H1 (cell line): Measurements from ENCODE around the gene IFT25. TPM values are rescaled to one million over a fixed set of nuclear protein-coding genes. Genes with fewer than 3 reads are reported as not detected.

ENCODE experiments used
- CTCF ChIA-PET: fragments of 300-600 bp; sonication (Branson Sonifier 250); formaldehyde crosslinking; loops from one replicate; lab custom pipeline; 2021; ENCODE audit not compliant: partially characterized antibody; lab: Charles Lee
- POLR2A ChIA-PET: fragments of 300-600 bp; sonication (Branson Sonifier 250); formaldehyde crosslinking; loops from one replicate; lab custom pipeline; 2021; ENCODE audit warnings: inconsistent platforms; ENCODE audit not compliant: partially characterized antibody; lab: Charles Lee
- DNase-seq, 2 experiments: peaks; one replicate each; pipeline versions ENCODE4 v3.0.0 to v3.0.0-alpha.2; 2010 to 2022; ENCODE audit warnings: low spot score in 2 of 2, low read depth in 1 of 2, mixed read lengths in 1 of 2
- FAIRE-seq: peaks from 2 replicates; lab custom pipeline; 2011; peaks lifted over from hg19 to GRCh38; lab: Jason Lieb, UNC
- H2AFZ ChIP-seq: 2 replicates; pipeline ENCODE4 v1.8.1; 2012; ENCODE audit warnings: low read length, inconsistent platforms
- H2AK5ac ChIP-seq: 2 replicates; pipeline ENCODE4 v1.6.1; 2013; ENCODE audit warnings: low read depth, low read length
- H2BK120ac ChIP-seq: replicated peaks from 2 replicates; pipeline ENCODE3; 2013; ENCODE audit warnings: low read depth, low read length, inconsistent platforms
- H2BK12ac ChIP-seq: 2 replicates; pipeline ENCODE4 v1.6.1; 2013; ENCODE audit warnings: low read depth, low read length
- H2BK15ac ChIP-seq: 2 replicates; pipeline ENCODE4 v1.6.1; 2013; ENCODE audit warnings: low read length
- H2BK20ac ChIP-seq: 2 replicates; pipeline ENCODE4 v1.6.1; 2013; ENCODE audit warnings: low read length
- H2BK5ac ChIP-seq: 2 replicates; pipeline ENCODE4 v1.6.1; 2013; ENCODE audit warnings: low read depth, low read length
- H3K14ac ChIP-seq: 2 replicates; pipeline ENCODE4 v1.6.1; 2013; ENCODE audit warnings: inconsistent platforms; ENCODE audit not compliant: insufficient read length
- H3K18ac ChIP-seq: 2 replicates; pipeline ENCODE4 v1.6.1; 2013; ENCODE audit warnings: low read length; ENCODE audit errors: extremely low read depth
- H3K23ac ChIP-seq: 2 replicates; pipeline ENCODE4 v1.6.1; 2013; ENCODE audit warnings: inconsistent platforms; ENCODE audit not compliant: insufficient read length
- H3K23me2 ChIP-seq: 2 replicates; pipeline ENCODE4 v1.6.1; 2013; ENCODE audit warnings: low read depth, low read length
- H3K27ac ChIP-seq: 2 replicates; pipeline ENCODE4 v1.6.1; 2011; ENCODE audit warnings: low read depth, low read length, inconsistent platforms
- H3K27me3 ChIP-seq, 4 experiments: replicated peaks in 1 of 4; 1 replicate in 1 of 4; 2 replicates in 3 of 4; pipeline versions ENCODE4 v1.6.1 to v1.8.1; 2011 to 2013; ENCODE audit warnings: low read length in 3 of 4, mild to moderate bottlenecking in 3 of 4, inconsistent platforms in 2 of 4, mixed read lengths in 2 of 4, moderate library complexity in 1 of 4; ENCODE audit not compliant: control insufficient read depth in 3 of 4, insufficient read depth in 3 of 4; ENCODE audit errors: extremely low read depth in 1 of 4
- H3K36me3 ChIP-seq, 4 experiments: 2 replicates each; pipeline versions ENCODE4 v1.6.1 to v1.8.1; 2011 to 2013; ENCODE audit warnings: mild to moderate bottlenecking in 4 of 4, low read length in 3 of 4, moderate library complexity in 2 of 4, control low read depth in 1 of 4, inconsistent platforms in 1 of 4; ENCODE audit not compliant: insufficient read depth in 4 of 4, control insufficient read depth in 2 of 4
- H3K4ac ChIP-seq: replicated peaks from 2 replicates; pipeline ENCODE3; 2013; ENCODE audit warnings: low read length, low read depth, mixed read lengths, inconsistent platforms; ENCODE audit not compliant: insufficient read length
- H3K4me1 ChIP-seq, 4 experiments: replicated peaks in 1 of 4; 1 replicate in 1 of 4; 2 replicates in 3 of 4; pipeline versions ENCODE4 v1.6.1 to v1.8.1; 2011 to 2013; ENCODE audit warnings: low read length in 3 of 4, inconsistent platforms in 2 of 4, mixed read lengths in 1 of 4; ENCODE audit not compliant: insufficient read depth in 4 of 4, control insufficient read depth in 3 of 4
- H3K4me2 ChIP-seq, 2 experiments: 2 replicates each; pipeline versions ENCODE4 v1.6.1 to v1.8.1; 2011 to 2013; ENCODE audit warnings: low read depth in 2 of 2, low read length in 2 of 2, control low read depth in 1 of 2, inconsistent platforms in 1 of 2, mild to moderate bottlenecking in 1 of 2; ENCODE audit not compliant: insufficient read depth in 1 of 2
- H3K4me3 ChIP-seq, 4 experiments: fragments of 200-600, 300-600 bp in 1 of 4; sonication (generic), shearing (Covaris generic), sonication (Bioruptor Twin) in 1 of 4; 2 replicates each; pipeline versions ENCODE4 v1.5.1 to v1.8.1; 2011 to 2016; ENCODE audit warnings: low read length in 4 of 4, low read depth in 3 of 4, control low read depth in 2 of 4, inconsistent platforms in 2 of 4, mild to moderate bottlenecking in 2 of 4, mixed read lengths in 1 of 4, moderate library complexity in 1 of 4; ENCODE audit not compliant: insufficient read depth in 2 of 4; ENCODE audit errors: extremely low read depth in 1 of 4
- H3K56ac ChIP-seq: replicated peaks from 2 replicates; pipeline ENCODE3; 2013; ENCODE audit warnings: low read depth, mild to moderate bottlenecking, mixed read lengths, low read length, inconsistent platforms; ENCODE audit not compliant: insufficient read length
- H3K79me1 ChIP-seq: 2 replicates; pipeline ENCODE4 v1.6.1; 2013; ENCODE audit warnings: low read depth, low read length, control low read depth
- H3K79me2 ChIP-seq, 2 experiments: 2 replicates each; pipeline versions ENCODE4 v1.6.1 to v1.8.1; 2012 to 2013; ENCODE audit warnings: low read length in 2 of 2, mild to moderate bottlenecking in 2 of 2, inconsistent platforms in 1 of 2; ENCODE audit not compliant: insufficient read depth in 2 of 2, control insufficient read depth in 1 of 2
- H3K9ac ChIP-seq, 4 experiments: replicated peaks in 1 of 4; 1 replicate in 1 of 4; 2 replicates in 3 of 4; pipeline versions ENCODE4 v1.6.1 to v1.8.1; 2011 to 2013; ENCODE audit warnings: low read depth in 3 of 4, low read length in 3 of 4, control low read depth in 2 of 4, mild to moderate bottlenecking in 2 of 4, moderate library complexity in 2 of 4, inconsistent platforms in 1 of 4; ENCODE audit errors: extremely low read depth in 1 of 4
- H3K9me3 ChIP-seq, 2 experiments: 2 replicates each; pipeline versions ENCODE4 v1.6.1 to v1.8.1; 2012 to 2013; ENCODE audit warnings: mild to moderate bottlenecking in 2 of 2, moderate library complexity in 2 of 2, control low read depth in 1 of 2, inconsistent platforms in 1 of 2, low read depth in 1 of 2, low read length in 1 of 2, mixed read lengths in 1 of 2; ENCODE audit not compliant: insufficient read depth in 2 of 2
- H4K20me1 ChIP-seq, 2 experiments: replicated peaks in 1 of 2; 2 replicates each; pipeline versions ENCODE3 to v1.8.1; 2011 to 2013; ENCODE audit warnings: inconsistent platforms in 2 of 2, low read length in 2 of 2, mild to moderate bottlenecking in 1 of 2; ENCODE audit not compliant: insufficient read depth in 2 of 2, control insufficient read depth in 1 of 2
- H4K5ac ChIP-seq: 2 replicates; pipeline ENCODE4 v1.6.1; 2013; ENCODE audit warnings: low read length, low read depth, mixed read lengths, inconsistent platforms; ENCODE audit not compliant: insufficient read length
- H4K8ac ChIP-seq: 2 replicates; pipeline ENCODE4 v1.8.0; 2013; ENCODE audit warnings: mild to moderate bottlenecking, moderate library complexity, low read length, inconsistent platforms; ENCODE audit not compliant: insufficient read depth; ENCODE audit errors: extremely low read depth
- H4K91ac ChIP-seq: replicated peaks from 2 replicates; pipeline ENCODE3; 2013; ENCODE audit warnings: low read length, mixed read lengths, inconsistent platforms; ENCODE audit not compliant: insufficient read length
- CBX5 ChIP-seq: fragments of 300-800, 300-1000 bp; sonication (generic); IDR thresholded peaks from 2 replicates; pipeline ENCODE4 v1.7.1; 2016; ENCODE audit warnings: antibody characterized with exemption, low read length, low read depth
- CTBP2 ChIP-seq: IDR thresholded peaks from 2 replicates; pipeline ENCODE4 v1.7.0; 2011; ENCODE audit warnings: borderline replicate concordance, mild to moderate bottlenecking, moderate library complexity, mixed read lengths, low read length; ENCODE audit not compliant: insufficient read depth, insufficient read length
- GTF2F1 ChIP-seq: IDR thresholded peaks from 2 replicates; pipeline ENCODE4 v1.6.1; 2012; ENCODE audit warnings: low read depth, low read length, improper control_type of control experiment, borderline replicate concordance
- HDAC6 ChIP-seq: IDR thresholded peaks from one replicate; pipeline ENCODE4 v1.7.1; 2012; ENCODE audit warnings: low read depth, mild to moderate bottlenecking, inconsistent platforms, low read length, moderate library complexity
- JUND ChIP-seq: IDR thresholded peaks from 2 replicates; pipeline ENCODE4 v1.6.1; 2011; ENCODE audit warnings: mild to moderate bottlenecking, improper control_type of control experiment, low read length
- KDM1A ChIP-seq: fragments of 200-600, 300-600 bp; sonication (generic); IDR thresholded peaks from 2 replicates; pipeline ENCODE4 v1.7.1; 2016; ENCODE audit warnings: mild to moderate bottlenecking, low read length, borderline replicate concordance
- NRF1 ChIP-seq: IDR thresholded peaks from 2 replicates; pipeline ENCODE4 v1.6.1; 2011; ENCODE audit warnings: mild to moderate bottlenecking, low read depth, low read length, improper control_type of control experiment
- RBBP5 ChIP-seq: IDR thresholded peaks from 2 replicates; pipeline ENCODE4 v1.7.1; 2012; ENCODE audit warnings: low read depth, mild to moderate bottlenecking, inconsistent platforms, low read length, moderate library complexity, borderline replicate concordance
- RNF2 ChIP-seq: fragments of 200-900, 300-1000 bp; sonication (generic); IDR thresholded peaks from 2 replicates; pipeline ENCODE4 v1.7.1; 2016; ENCODE audit warnings: borderline replicate concordance, low read depth, mild to moderate bottlenecking, antibody characterized with exemption, low read length; ENCODE audit not compliant: poor library complexity, severe bottlenecking; ENCODE audit errors: missing control alignments
- SIN3A ChIP-seq, 2 experiments: IDR thresholded peaks in 1 of 2; conservative IDR thresholded peaks in 1 of 2; 2 replicates each; pipeline ENCODE4 v1.6.1; 2011 to 2012; ENCODE audit warnings: low read length in 2 of 2, improper control_type of control experiment in 1 of 2, low read depth in 1 of 2, mild to moderate bottlenecking in 1 of 2
- SP1 ChIP-seq: IDR thresholded peaks from 2 replicates; pipeline ENCODE4 v1.6.1; 2011; ENCODE audit warnings: low read depth, low read length
- USF2 ChIP-seq: IDR thresholded peaks from 2 replicates; pipeline ENCODE4 v1.6.1; 2011; ENCODE audit warnings: low read length, improper control_type of control experiment
- YY1 ChIP-seq: IDR thresholded peaks from 2 replicates; pipeline ENCODE4 v1.6.1; 2011; ENCODE audit warnings: low read depth, mild to moderate bottlenecking, low read length
- WGBS, 2 experiments: shearing (Covaris generic) in 1 of 2; methylation state at CpG; one replicate each; pipeline versions ENCODE4 v1.1.6 to v1.1.7; 2013 to 2015; ENCODE audit warnings: low lambda C conversion rate in 2 of 2, mixed read lengths in 2 of 2, inconsistent platforms in 1 of 2, low coverage in 1 of 2, missing lambda C conversion rate in 1 of 2; ENCODE audit not compliant: insufficient replicate concordance in 2 of 2, insufficient coverage in 1 of 2, insufficient read length in 1 of 2; ENCODE audit errors: extremely low coverage in 1 of 2, missing lambda C conversion rate in 1 of 2; 5-methylcytosine and 5-hydroxymethylcytosine counted together
- polyA plus RNA-seq, 7 experiments: library from polyadenylated mRNA; depleted of rRNA in 3 of 7; stranded (reverse) in 5 of 7; unstranded in 2 of 7; fragments of >200 nt in 5 of 7; fragments of 200-250 nt in 2 of 7; gene quantifications; 1 replicate in 5 of 7; 2 replicates in 1 of 7; 4 replicates in 1 of 7; pipeline versions ENCODE4 v1.2.1 to v1.2.3, GENCODE V29; 2011 to 2013; ENCODE audit warnings: missing spikeins in 2 of 7, mixed read lengths in 2 of 7
- total RNA-seq: library from RNA; stranded (reverse); fragmentation: NEBNext Ultra II Directional; extraction: Animal tissue kit (Norgen Biotek cat#: 25700); gene quantifications from 2 replicates; pipeline ENCODE4 v1.2.1, GENCODE V29; 2021

The IFT25 gene
- total and polyA plus RNA-seq, 2 of the 8 experiments (the other 6 are each of a cell fraction or from before 2014, with no cell fraction given), result 15.0 to 36.3 TPM

- Histone ChIP-seq H2BK20ac (no peak overlapping the region), H4K5ac (no peak overlapping the region), H3K9me3 (no peaks in the 10 kb centered on the region), H2BK5ac (no peak overlapping the region), H3K79me1 (no peaks in the 10 kb centered on the region), H3K23ac (no peak overlapping the region), H3K56ac (no peak overlapping the region), H2BK15ac (no peak overlapping the region), H3K27me3 (no peaks in the 10 kb centered on the region), H3K27ac (no peak overlapping the region), H3K14ac (no peak overlapping the region), H3K79me2 (no peaks in the 10 kb centered on the region), H4K8ac (no peak overlapping the region), H4K91ac (no peak overlapping the region), H3K4me3 (no peak overlapping the region), H2AK5ac (no peak overlapping the region), H3K23me2 (no peaks in the 10 kb centered on the region), H3K4ac (no peak overlapping the region), H3K36me3 (no peaks in the 10 kb centered on the region), H2BK12ac (no peak overlapping the region), H3K4me2 (no peak overlapping the region), H3K4me1 (no peaks in the 10 kb centered on the region), H4K20me1 (no peaks in the 10 kb centered on the region), H2BK120ac (no peak overlapping the region), H2AFZ (no peak overlapping the region), H3K18ac (no peak overlapping the region), H3K9ac (no peak overlapping the region)
- no peak for DNase-seq
- FAIRE-seq, result no peak
- CTCF ChIA-PET, result interaction anchor here (1.3 to 3.2 kb wide), 7 partner anchors 10 to 60 kb away, joined by 3 to 17 read pairs (median 6); no protein-coding TSS in a partner anchor
- WGBS, 2 experiments, result 81% methylated on average over 3 of the region's 3 CpGs; no CpG with 5 or more reads in 1 of the 2 experiments
- POLR2A ChIA-PET, result interaction anchor here (1.4 kb wide), 1 partner anchor 14 kb away, joined by 3 read pairs; no protein-coding TSS in a partner anchor
- no peak for TF ChIP-seq YY1
- no peak for TF ChIP-seq GTF2F1
- TF ChIP-seq SIN3A (conservative IDR thresholded peaks at IDR 0.05 in 1 of 2, IDR thresholded peaks at IDR 0.05 in 1 of 2; ENCODE audit: low read depth in 1 of 2, low read length in 2 of 2), result no peak
- TF ChIP-seq RNF2, result no peak
- no peak for TF ChIP-seq KDM1A
- no peak for TF ChIP-seq CBX5
- no peak for TF ChIP-seq HDAC6
- no peak for TF ChIP-seq SP1
- TF ChIP-seq USF2, result no peak
- no peak for TF ChIP-seq CTBP2
- TF ChIP-seq JUND, result no peak
- no peak for TF ChIP-seq NRF1
- TF ChIP-seq RBBP5, result no peak
Observed at GRCh38 chr1:53899708-53900107, 45.8 kb downstream of the IFT25 start.
